HepG2 (cell line): ENCODE results near the gene PIGX. TPM values are rescaled to one million over a fixed set of nuclear protein-coding genes. Genes with fewer than 3 reads are reported as not detected.

Experiments used
- BCL3 ChIP-seq: sonication (generic); formaldehyde crosslinking; IDR thresholded peaks from 2 replicates; pipeline ENCODE4 v1.5.1; 2020; ENCODE audit warnings: mild to moderate bottlenecking, missing genetic modification reagents, moderate library complexity
- DNMT3B ChIP-seq: conservative IDR thresholded peaks from 2 replicates; pipeline ENCODE4 v1.6.1; 2016; ENCODE audit warnings: missing biosample characterization, control low read depth
- FOXP4 ChIP-seq: sonication (generic); formaldehyde crosslinking; IDR thresholded peaks from 2 replicates; pipeline ENCODE4 v1.4.0; 2020; ENCODE audit warnings: missing genetic modification reagents
- GLMP ChIP-seq: sonication (generic); formaldehyde crosslinking; IDR thresholded peaks from 2 replicates; pipeline ENCODE4 v1.9.0; 2021; ENCODE audit warnings: missing genetic modification reagents, mild to moderate bottlenecking, borderline replicate concordance
- GPN1 ChIP-seq: sonication (generic); formaldehyde crosslinking; IDR thresholded peaks from 2 replicates; pipeline ENCODE4 v1.5.1; 2020; ENCODE audit warnings: missing genetic modification reagents, borderline replicate concordance
- HHEX ChIP-seq: IDR thresholded peaks from 2 replicates; pipeline ENCODE4 v1.6.1; 2016; ENCODE audit warnings: control low read depth
- KAT7 ChIP-seq: IDR thresholded peaks from 2 replicates; pipeline ENCODE4 v1.6.1; 2018; ENCODE audit warnings: borderline replicate concordance, missing compliant biosample characterization
- MED1 ChIP-seq: sonication (generic); formaldehyde crosslinking; IDR thresholded peaks from 2 replicates; pipeline ENCODE4 v1.4.0; 2020; ENCODE audit warnings: missing genetic modification reagents
- NCOR1 ChIP-seq: fragments of 200-600 bp; sonication (generic); IDR thresholded peaks from 2 replicates; pipeline ENCODE4 v1.7.0; 2017; ENCODE audit warnings: antibody characterized with exemption, low read length, borderline replicate concordance
- PCBP1 ChIP-seq: fragments of 200-400 bp; formaldehyde crosslinking; IDR thresholded peaks from 2 replicates; pipeline ENCODE4 v1.6.1; 2017; ENCODE audit warnings: mild to moderate bottlenecking, low read depth, low read length, borderline replicate concordance
- SKI ChIP-seq: fragments of 450-650 bp; IDR thresholded peaks from one replicate; pipeline ENCODE4 v1.6.1; 2018; ENCODE audit warnings: mild to moderate bottlenecking; ENCODE audit not compliant: partially characterized antibody
- SRSF9 ChIP-seq: fragments of 200-400 bp; formaldehyde crosslinking; IDR thresholded peaks from 2 replicates; pipeline ENCODE4 v1.6.1; 2018; ENCODE audit warnings: borderline replicate concordance, mild to moderate bottlenecking, low read depth, low read length; ENCODE audit not compliant: insufficient read depth, poor library complexity, severe bottlenecking
- SYNCRIP ChIP-seq: fragments of 200-400 bp; formaldehyde crosslinking; IDR thresholded peaks from 2 replicates; pipeline ENCODE4 v1.6.1; 2018; ENCODE audit warnings: mild to moderate bottlenecking, low read depth, low read length; ENCODE audit not compliant: insufficient read depth
- ZBTB43 ChIP-seq: sonication (generic); formaldehyde crosslinking; conservative IDR thresholded peaks from 2 replicates; pipeline ENCODE4 v1.4.0; 2020; ENCODE audit warnings: missing genetic modification reagents
- ZFP1 ChIP-seq: IDR thresholded peaks from 2 replicates; pipeline ENCODE4 v1.6.1; 2016
- ZFX ChIP-seq: sonication (generic); formaldehyde crosslinking; IDR thresholded peaks from 2 replicates; pipeline ENCODE4 v1.4.0; 2020; ENCODE audit warnings: mild to moderate bottlenecking, low read depth, missing genetic modification reagents, moderate library complexity
- ZNF256 ChIP-seq: sonication (generic); formaldehyde crosslinking; conservative IDR thresholded peaks from 2 replicates; pipeline ENCODE4 v1.4.0; 2020; ENCODE audit warnings: missing genetic modification reagents
- ZNF337 ChIP-seq: sonication (generic); formaldehyde crosslinking; IDR thresholded peaks from 2 replicates; pipeline ENCODE4 v1.5.1; 2020; ENCODE audit warnings: missing genetic modification reagents, low read depth, mild to moderate bottlenecking, borderline replicate concordance
- ZNF709 ChIP-seq: sonication (generic); formaldehyde crosslinking; IDR thresholded peaks from 2 replicates; pipeline ENCODE4 v1.5.0; 2020; ENCODE audit warnings: mild to moderate bottlenecking, missing genetic modification reagents
- ZSCAN25 ChIP-seq: sonication (generic); formaldehyde crosslinking; IDR thresholded peaks from 2 replicates; pipeline ENCODE4 v1.8.0; 2022; ENCODE audit warnings: mild to moderate bottlenecking, missing genetic modification reagents
- ZSCAN29 ChIP-seq: sonication (generic); formaldehyde crosslinking; conservative IDR thresholded peaks from 2 replicates; pipeline ENCODE4 v1.4.0; 2020; ENCODE audit warnings: mild to moderate bottlenecking, missing genetic modification reagents
- ZUFSP ChIP-seq: sonication (generic); formaldehyde crosslinking; IDR thresholded peaks from 2 replicates; pipeline ENCODE4 v1.9.0; 2021; ENCODE audit warnings: missing genetic modification reagents, mild to moderate bottlenecking, borderline replicate concordance
- polyA plus RNA-seq, 8 experiments: library from polyadenylated mRNA; depleted of rRNA in 3 of 8; stranded (reverse) in 7 of 8; unstranded in 1 of 8; fragments of >200 nt; fragmentation: Illumina TruSeq in 4 of 8; extraction: Trizol in 4 of 8; gene quantifications; 2 replicates each; pipeline versions ENCODE4 v1.2.1 to v1.2.3, GENCODE V29; 2011 to 2016; ENCODE audit warnings: low read depth in 4 of 8, missing spikeins in 1 of 8, mixed read lengths in 1 of 8; ENCODE audit not compliant: insufficient read depth in 1 of 8
- total RNA-seq, 5 experiments: library from RNA; depleted of rRNA; stranded (reverse); fragments of >200 nt; fragmentation: Illumina TruSeq; extraction: Trizol; gene quantifications; 2 replicates each; pipeline ENCODE4 v1.2.3, GENCODE V29; 2016; ENCODE audit warnings: low read depth in 1 of 5

PIGX gene
- total and polyA plus RNA-seq, 2 of the 13 experiments (the other 11 are each of a cell fraction or from before 2014, with no cell fraction given) = 13.2 to 21.3 TPM

- TF ChIP-seq ZBTB43 (CRISPR knock-in tag) = 0 out of 2 replicates have a peak, but pooled peaks have one; percentile 61
- TF ChIP-seq NCOR1 = no peak
- no peak for TF ChIP-seq ZFP1 (CRISPR knock-in tag)
- peak; percentile 50 for TF ChIP-seq FOXP4 (CRISPR knock-in tag)
- no peak for TF ChIP-seq DNMT3B (CRISPR knock-in tag)
- no peak for TF ChIP-seq SKI
- no peak for TF ChIP-seq HHEX (CRISPR knock-in tag)
- TF ChIP-seq BCL3 (CRISPR knock-in tag) = no peak
- TF ChIP-seq PCBP1 = peak; percentile 87; the same call in 1 of the 2 replicates
- TF ChIP-seq KAT7 (CRISPR knock-in tag) = peak; percentile 51; the same call in 1 of the 2 replicates
- peak; percentile 90 for TF ChIP-seq ZFX (CRISPR knock-in tag)
- no peak for TF ChIP-seq ZNF256 (CRISPR knock-in tag)
- TF ChIP-seq MED1 (CRISPR knock-in tag) = peak; percentile 54; the same call in 1 of the 2 replicates
- TF ChIP-seq SRSF9 = no peak
- no peak for TF ChIP-seq SYNCRIP
- peak; percentile 55; the same call in 1 of the 2 replicates for TF ChIP-seq ZNF709 (CRISPR knock-in tag)
- no peak for TF ChIP-seq GLMP
- peak; percentile 17; the same call in 1 of the 2 replicates for TF ChIP-seq ZSCAN29 (CRISPR knock-in tag)
- no peak for TF ChIP-seq GPN1 (CRISPR knock-in tag)
- no peak for TF ChIP-seq ZUFSP
- TF ChIP-seq ZSCAN25 (CRISPR knock-in tag) = peak; percentile 90; the same call in 1 of the 2 replicates
- no peak for TF ChIP-seq ZNF337 (CRISPR knock-in tag)
These were observed 27.7 kb downstream of the PIGX start, which contains the start of gene PAK2 (continued) for GRCh38 chr3:196739671-196740480.
